ENCODE measurements around the gene THOP1.

THOP1 gene

GRCh38 chr19:2762783-2763496, 22.4 kb upstream of the THOP1 start:
- DNase-seq (ENCODE audit: low read depth in 2 of 2) = no peak

GRCh38 chr19:2763687-2764086, 21.6 kb upstream of the THOP1 start:
- no peak for DNase-seq (ENCODE audit: low read depth in 2 of 2)

- DNase-seq (ENCODE audit: low read depth in 2 of 2) = no peak
Observed at GRCh38 chr19:2764945-2765344, 20.4 kb upstream of the THOP1 start.

GRCh38 chr19:2765376-2765775, 19.9 kb upstream of the THOP1 start:
- no peak for DNase-seq (ENCODE audit: low read depth in 2 of 2)

GRCh38 chr19:2766594-2767372, 18.5 kb upstream of the THOP1 start:
- DNase-seq (ENCODE audit: low read depth in 2 of 2) = no peak

GRCh38 chr19:2767688-2768087, 17.6 kb upstream of the THOP1 start:
- no peak for DNase-seq (ENCODE audit: low read depth in 2 of 2)

GRCh38 chr19:2768365-2769132, 16.8 kb upstream of the THOP1 start:
- DNase-seq (ENCODE audit: low read depth in 2 of 2) = no peak

- no peak for DNase-seq (ENCODE audit: low read depth in 2 of 2)
Observed at GRCh38 chr19:2769218-2769617, 16.1 kb upstream of the THOP1 start.

GRCh38 chr19:2770055-2771013, 15.0 kb upstream of the THOP1 start:
- no peak for DNase-seq (ENCODE audit: low read depth in 2 of 2)

GRCh38 chr19:2771786-2772674, 13.3 kb upstream of the THOP1 start:
- DNase-seq (ENCODE audit: low read depth in 2 of 2) = no peak

GRCh38 chr19:2774083-2774679, 11.1 kb upstream of the THOP1 start:
- DNase-seq (ENCODE audit: low read depth in 2 of 2) = no peak

- DNase-seq (ENCODE audit: low read depth in 2 of 2) = no peak
Observed at GRCh38 chr19:2774953-2775555, 10.2 kb upstream of the THOP1 start.

- DNase-seq (ENCODE audit: low read depth in 2 of 2) = peak; percentile 61 to 64
Observed at GRCh38 chr19:2775556-2776430, 9.5 kb upstream of the THOP1 start.

GRCh38 chr19:2777952-2778683, 7.2 kb upstream of the THOP1 start:
- no peak for DNase-seq (ENCODE audit: low read depth in 2 of 2)

- DNase-seq (ENCODE audit: low read depth in 2 of 2) = no peak
Observed at GRCh38 chr19:2779121-2779740, 6.1 kb upstream of the THOP1 start.

- DNase-seq (ENCODE audit: low read depth in 2 of 2) = no peak
Observed at GRCh38 chr19:2780284-2780683, 5.0 kb upstream of the THOP1 start.

GRCh38 chr19:2782329-2782935, 2.9 kb upstream of the THOP1 start:
- DNase-seq (ENCODE audit: low read depth in 2 of 2) = no peak
